ENCODE results near the gene APOL4.
"Not testable (repeated sequence)": the region's sequence is repeated elsewhere in the genome, so short reads cannot be mapped to it uniquely, and the experiment has no call there.

The APOL4 gene

DNA sequence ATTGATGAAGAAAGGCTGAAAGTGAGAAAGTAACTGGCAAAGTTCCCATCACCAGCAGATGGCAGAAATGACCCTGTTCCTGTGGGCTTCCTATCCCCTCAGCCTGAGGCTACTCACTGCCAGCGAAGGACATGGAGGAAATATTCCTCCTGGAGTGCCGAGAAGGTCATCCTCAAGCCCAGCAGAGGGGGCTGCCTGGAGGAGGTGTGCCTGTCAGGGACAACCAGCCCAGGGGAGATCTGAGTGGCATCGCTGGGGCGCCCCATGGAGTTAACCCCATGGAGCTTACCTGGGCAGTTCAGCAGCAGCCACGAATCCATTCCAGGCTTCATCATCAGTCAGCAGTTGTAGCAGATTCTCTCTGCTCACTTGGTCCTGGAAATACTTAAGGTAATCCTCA, 29.4 kb upstream of the APOL4 start:
- DNase-seq: not testable (repeated sequence)

DNA sequence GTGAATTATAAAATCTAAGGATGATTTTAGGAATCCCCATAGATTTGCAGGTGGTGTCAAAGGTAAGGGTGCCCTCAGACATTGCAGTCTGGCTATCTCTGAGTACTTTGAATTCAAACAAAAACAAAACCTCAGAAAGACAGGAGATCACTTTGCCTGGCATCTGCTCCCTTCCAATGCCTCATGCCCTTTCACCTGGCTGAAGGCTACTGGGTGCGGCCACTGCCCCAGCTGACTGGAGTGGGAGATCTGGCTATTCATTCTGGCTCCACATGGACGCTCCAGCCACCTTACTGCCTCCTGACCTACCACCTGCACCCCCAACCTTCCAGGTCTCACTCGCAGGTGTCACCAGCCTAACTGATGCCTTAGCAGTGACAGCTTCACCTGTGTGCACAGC, 28.0 kb upstream of the APOL4 start:
- not testable (repeated sequence) for DNase-seq

DNA sequence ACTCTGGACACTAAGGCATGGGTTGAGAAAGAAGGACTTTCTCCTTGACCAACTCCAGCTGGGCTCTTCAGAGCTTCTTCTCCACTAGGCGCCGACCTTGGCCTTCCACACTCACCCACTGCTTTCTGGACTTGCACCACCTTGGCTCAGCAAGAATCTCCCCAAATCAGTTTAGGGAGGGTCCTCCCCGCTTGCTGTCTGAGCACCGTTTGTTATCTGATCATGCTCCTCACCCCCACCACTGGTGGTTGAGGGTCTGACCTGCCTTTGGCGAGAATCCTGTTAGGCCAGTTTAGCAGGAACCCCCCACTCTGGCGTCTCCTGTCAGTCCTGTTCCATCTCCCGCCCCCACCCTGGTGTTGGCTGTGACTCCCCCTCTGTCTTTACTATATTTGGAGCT, 27.3 kb upstream of the APOL4 start:
- no peak for DNase-seq

DNA sequence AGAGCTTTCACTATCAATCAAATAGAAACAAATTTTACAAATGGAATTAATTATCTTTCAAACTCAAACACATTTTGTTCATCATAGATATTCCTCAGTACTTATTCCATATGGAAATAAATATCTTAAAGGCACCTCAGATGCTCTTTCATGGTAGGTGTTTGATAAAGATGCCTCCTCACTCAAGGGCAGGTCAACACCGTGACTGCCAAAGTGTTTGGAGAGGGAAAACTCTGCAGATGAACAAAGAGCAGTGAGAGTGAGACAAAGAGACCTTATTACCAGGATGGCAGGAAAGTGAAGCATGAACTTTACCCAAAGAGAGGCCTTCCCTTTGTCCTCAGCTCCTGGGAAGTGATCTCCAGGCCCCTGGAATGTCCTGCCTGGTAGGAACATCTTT, 26.8 kb upstream of the APOL4 start:
- not testable (repeated sequence) for DNase-seq

DNA sequence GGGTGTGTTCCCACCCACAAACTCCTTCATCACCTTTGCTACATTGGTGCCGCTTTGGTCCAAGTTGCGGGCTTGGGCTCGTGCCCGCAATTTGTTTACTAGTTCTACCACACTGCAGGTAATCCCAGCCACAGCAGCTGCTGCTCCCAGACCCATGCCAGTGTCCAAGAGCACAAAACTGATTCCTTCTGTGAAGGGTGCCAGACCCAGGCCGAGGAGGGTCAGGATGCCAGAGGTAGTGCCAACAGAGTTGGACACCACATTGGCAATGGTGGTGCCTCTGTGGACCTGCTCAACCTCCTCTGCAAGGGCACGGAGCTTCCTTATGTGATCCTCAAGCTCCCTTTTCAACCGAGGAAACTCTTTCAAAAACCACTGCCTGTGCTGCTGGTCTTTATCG, 26.2 kb upstream of the APOL4 start:
- no peak for DNase-seq

DNA sequence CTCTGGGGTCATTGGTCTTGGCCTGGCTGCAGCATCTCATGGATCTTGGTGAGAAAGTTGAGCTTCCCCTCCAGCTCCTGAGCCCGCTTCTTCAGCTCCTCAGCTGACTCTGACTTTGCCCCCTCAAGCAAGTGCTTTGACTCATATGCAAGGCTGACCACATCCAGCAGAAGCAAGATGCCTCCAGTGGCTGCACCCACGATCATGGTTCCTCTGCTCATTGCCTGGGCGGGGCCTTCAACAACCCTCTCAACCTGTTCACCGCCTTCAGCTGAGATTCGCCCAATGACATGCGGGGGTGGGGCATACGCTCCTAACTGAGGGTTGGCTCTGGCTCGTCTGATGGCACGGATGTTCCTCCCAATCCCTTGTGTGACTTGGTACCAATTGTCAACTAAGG, 25.8 kb upstream of the APOL4 start:
- no peak for DNase-seq

DNA sequence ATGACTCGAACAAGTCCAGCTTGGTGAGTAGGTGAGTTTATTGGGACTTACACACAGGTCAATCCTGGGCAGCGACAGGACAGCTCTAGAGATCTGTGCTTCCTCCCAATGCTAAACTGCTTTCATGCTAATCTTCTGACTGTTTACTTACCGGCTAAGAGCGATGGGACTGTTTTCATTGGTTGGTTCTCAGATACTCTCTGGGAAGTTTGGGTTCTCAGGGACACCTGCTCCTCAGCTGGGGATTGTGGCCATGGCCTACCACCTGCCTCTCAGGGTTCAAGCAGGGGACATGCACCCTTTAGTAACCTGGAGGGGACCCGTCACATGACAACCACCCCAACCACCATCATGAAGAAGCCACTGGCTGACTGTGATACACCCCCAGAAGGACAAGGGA, 24.6 kb upstream of the APOL4 start:
- no peak for DNase-seq

DNA sequence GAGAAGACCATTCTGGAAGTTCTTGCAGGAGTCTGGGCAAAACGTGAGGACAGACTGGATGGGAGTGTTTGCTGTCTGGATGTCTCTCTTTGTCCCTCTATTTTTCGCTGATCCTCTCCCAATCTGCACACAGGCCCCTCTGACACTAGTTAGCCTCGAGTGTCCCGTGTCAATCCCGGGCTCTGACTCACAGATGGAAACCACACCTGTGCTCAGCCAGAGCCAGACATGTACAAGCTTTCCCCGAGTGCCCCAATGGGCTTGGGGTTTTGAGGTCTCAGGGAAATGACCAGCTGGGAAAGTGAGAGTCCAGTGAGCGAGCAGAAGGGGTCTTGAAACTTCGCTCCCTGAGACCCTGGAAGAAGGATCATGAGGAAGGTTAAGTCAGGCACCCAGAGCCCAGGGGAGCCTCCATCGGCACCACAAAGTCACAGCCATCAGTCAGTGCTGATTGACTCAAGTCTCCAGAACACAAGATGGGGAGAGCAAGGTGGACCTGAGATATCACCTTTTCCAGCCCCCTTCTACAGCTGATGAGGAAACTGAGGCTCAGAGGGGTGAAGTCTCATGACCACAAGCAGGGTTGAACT, 23.8 kb upstream of the APOL4 start:
- no peak for DNase-seq

DNA sequence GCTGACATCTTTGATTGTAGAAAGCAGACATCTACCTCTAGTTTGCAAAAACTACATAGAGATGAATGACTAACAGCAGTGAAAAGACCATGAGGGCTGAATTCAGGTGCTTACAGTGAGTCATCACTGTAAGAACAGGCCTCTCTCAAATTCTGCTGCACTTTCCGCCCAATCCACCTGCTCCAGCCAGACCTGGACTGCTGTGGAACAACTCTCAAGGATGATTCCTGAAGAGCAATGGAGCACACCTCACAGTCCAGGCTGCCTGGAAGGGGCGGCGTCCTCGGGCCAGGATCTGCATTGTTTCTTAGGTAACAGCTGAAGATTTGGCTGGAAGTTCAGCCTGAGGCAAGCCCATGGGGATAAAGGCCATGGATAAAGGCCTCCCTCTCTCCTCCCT, 22.6 kb upstream of the APOL4 start:
- DNase-seq: no peak

DNA sequence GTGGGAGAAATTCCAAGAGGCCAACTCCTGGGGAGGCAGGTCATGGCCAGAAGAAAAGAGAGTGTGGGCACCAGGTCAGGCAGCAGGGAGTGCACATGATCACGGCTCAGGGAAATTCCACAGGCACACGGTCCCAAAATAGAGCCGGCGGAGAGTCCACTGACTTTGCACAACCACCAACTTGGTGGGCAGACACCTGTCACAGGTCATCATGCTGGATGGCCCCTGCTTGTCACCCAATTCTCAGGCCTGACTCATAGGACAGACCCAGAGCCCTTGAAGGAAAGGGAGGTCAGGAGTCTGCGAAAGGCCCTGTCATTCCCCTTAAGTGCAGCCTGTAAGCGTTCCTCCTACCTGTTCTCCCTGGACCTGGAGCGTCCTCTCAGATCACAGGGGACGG, 21.9 kb upstream of the APOL4 start:
- DNase-seq: no peak

DNA sequence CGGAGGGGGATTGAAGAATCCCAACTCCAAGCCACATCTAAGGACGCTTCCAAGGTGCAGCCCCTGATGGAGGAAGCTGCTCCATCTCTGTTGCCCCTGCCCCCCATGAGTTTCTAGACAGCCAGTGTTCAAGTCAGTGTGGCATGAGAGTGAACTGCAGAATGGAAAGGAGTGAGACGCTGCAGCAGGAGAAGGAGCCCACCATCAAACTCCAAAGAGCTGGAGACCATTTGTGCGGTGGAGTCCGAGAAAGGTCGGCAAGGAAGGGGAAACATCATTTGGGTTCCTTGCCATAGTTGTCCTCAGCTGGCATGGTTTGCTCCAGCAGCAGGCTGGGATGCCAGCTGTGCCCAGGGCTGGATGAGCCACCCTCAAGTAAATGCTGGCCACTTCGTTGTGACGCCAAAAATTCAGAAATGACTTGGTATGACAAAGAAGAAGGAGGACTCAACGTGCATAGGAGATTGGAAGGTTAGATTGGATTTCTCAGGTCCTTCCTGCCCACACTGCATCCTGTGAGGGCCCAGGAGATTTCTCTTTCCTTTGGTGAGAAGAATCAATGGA, 21.4 kb upstream of the APOL4 start:
- no peak for DNase-seq

DNA sequence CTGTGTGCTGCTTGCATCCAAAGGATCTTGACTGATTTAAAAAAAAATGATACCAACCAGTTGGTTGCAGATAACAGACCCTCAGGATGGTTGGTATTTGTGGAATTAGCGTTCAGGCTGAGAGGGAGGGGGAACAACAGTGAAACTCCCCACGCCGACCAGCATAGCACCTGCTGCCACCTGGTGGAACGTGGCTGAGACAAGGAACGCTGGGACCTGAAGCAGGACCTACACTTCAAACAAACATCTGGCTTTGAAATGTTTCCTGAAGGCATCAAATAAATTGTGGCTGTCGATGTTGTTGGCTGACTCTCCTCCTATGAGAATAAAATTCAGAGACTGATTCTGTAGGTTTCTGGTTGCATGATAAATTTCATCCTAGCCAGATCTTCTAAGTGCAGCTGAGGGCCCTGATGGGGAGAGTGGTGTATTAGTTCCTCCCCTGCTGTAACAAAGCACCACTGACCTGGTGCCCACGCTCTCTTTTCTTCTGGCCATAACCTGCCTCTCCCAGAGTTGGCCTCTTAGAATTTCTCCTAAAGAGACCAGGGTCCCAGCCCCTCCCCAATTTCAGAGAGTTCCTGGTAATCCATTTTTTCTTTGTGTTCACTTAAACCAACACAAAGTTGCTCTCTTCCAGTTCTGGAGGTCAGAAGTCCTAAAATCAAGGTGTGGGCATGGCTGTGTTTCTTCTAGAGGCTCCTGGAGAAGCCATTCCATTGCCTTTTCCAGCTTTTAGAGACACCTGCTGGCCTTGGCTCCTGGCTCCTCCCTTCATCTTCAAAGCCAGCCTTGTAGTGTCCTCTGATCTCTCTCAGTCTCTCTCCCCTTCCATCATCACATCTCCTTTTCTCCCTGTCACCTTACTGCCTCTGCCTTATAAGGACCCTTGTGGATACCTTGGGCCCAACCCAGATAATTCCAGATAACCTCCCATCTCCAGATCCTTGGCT, 20.5 kb upstream of the APOL4 start:
- DNase-seq: peak; percentile 50

DNA sequence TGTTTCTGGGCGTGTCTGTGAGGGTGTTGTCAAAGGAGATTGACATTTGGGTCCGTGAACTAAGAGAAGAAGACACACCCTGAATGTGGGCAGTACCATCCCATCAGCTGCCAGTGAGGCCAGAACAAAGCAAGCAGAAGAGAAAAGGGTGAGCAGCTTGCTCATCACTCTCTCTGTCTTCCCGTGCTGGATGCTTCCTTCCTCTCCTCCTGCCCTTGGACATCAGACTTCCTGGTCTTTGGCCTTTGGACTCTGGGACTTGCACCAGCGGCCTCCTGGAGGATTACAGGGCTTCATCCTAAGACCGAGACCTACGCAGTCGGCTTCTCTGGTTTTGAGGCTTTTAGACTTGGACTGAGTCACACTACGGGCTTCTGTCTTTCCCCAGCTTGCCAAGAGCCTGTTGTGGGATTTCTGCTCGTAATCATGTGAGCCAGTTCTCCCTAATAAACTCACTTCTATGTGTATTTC, 18.9 kb upstream of the APOL4 start:
- no peak for DNase-seq

DNA sequence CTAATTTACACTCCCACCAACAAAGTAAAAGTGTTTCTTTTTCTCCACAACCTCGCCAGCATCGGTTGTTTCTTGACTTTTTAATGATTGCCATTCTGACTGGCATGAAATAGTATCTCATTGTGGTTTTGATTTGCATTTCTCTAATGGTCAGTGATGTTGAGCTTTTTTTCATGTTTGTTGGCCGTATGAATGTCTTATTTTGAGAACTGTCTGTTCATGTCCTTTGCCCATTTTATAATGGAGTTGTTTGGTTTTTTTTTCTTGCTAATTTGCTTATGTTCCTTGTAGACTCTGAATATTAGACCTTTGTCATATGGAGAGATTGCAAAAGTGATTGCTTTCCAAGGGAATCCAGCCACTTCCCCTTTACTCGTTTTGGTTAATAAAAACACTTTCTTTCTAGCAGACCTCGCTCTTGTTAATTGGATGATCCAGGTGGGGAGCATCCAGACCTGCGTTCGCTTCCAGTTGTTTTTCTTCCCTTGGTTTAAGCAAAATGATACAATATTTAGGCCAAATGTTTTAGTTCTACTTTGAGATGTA, 17.1 kb upstream of the APOL4 start:
- DNase-seq: no peak

DNA sequence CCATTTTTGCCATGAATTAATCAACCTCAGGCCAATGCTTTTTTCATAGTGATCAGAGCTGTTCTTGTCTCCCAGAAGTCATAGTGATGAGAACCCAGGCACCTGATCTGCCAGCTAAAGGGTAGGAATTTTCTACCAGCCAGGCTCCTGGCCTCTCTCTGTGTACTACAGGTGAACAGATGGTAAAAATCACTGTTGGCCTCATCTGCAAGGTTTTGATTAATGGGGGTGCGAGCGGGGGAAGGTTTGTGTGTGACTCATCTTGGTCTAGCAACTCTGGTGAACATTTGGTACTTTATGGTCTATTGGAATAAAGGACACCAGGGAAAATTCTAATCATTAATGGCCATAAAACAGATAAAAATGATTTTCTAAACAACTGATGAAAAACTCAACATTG, 14.4 kb upstream of the APOL4 start:
- DNase-seq: peak; percentile 88

DNA sequence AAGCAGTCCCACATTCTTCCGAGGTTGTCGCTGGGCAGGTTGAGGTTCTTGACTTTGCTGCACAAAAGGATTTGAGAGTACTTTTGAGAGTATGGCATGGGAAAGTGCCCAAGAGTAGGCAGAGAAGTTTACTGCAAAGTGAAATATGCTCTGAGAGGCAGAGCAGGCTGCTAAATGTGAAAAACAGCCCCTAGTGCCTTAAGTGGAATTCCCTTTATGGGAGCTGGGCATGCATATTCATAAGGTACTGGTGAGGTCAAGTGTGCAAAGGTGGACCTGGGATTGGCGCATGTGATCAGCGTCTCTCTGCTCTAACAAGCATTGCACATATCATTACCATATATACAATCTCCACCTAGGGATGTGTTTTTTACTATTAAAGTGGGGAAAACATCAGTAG, 12.0 kb upstream of the APOL4 start:
- DNase-seq: no peak

DNA sequence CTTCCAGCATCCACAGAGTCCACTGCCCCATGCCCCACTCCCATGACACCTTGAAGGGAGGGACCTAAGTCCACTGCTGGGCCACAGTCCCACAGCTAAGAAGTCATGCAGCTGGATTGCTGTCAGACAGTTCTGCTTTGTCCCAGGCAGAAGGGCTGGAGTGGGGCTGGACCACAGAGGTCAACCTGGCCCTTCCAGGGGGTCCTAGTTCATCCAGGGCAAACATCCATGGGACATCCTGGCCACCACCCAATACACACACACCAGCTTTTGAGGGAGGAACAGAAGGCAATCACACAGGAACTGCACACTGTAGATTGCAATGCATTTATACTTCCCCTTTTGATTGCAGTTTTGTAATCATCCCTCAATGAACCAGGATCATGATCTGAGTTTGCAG, 11.3 kb upstream of the APOL4 start:
- no peak for DNase-seq

DNA sequence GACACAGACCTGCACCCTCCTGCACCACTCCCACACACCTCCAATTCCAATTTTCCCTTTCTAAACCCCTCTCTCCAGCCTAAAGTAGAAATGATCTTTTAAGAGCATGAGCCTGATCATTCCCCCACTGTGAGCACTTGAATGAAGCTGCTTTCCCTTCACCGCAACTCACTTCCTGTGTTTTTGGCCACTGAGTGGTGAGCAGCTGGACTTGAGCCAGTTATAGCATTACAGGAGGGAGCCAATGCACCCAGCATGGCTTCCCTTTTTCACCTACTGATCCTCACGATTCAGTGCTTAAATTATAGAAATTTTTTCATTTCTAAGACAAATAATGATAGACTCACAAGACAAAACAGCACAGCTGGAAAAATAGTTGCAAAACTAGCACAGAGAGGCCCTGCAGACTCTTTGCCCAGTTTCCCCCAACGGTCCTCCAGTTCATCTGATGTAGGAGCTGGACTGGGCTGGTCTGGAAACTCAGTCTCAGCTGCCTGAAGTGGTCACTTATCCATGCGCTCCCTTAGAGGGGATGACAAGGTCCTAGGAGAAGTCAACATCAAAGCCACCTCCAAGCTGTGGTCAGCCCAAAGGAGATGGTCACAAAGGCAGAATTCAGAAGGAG, 9.7 kb upstream of the APOL4 start:
- DNase-seq: no peak

DNA sequence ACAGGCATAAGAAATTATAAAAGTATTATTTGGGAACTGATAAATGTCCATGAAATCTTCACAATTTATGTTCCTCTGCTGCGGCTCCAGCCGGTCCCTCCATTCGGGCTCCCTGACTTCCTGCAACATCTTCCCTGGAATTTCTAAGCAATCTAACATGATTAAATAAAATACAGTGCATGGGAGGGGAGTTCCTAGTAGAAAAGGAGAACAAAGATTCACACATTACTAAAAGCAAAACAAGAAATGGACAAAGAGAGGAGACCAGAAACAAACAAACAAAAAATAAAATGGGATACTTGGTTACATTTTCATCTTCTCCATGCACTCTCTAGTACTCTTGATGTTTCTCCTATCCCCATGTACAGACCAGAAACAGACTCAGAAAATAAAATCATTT, 8.6 kb upstream of the APOL4 start:
- no peak for DNase-seq

DNA sequence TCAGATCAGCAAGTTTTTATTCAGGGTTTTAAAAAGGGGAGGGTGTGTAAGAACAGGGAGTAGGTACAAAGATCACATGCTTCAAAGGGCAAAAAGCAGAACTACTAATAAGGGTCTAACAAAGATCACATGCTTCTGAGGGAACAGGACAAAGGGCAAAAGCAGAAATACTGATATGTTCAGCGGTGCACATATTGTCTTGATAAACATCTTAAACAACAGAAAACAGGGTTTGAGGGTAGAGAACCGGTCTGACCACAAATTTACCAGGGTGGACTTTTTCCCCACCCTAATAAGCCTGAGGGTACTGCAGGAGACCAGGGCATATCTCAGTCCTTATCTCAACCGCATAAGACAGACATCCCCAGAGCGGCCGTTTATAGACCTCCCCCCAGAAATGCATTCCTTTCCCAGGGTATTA, 7.9 kb upstream of the APOL4 start:
- not testable (repeated sequence) for DNase-seq

DNA sequence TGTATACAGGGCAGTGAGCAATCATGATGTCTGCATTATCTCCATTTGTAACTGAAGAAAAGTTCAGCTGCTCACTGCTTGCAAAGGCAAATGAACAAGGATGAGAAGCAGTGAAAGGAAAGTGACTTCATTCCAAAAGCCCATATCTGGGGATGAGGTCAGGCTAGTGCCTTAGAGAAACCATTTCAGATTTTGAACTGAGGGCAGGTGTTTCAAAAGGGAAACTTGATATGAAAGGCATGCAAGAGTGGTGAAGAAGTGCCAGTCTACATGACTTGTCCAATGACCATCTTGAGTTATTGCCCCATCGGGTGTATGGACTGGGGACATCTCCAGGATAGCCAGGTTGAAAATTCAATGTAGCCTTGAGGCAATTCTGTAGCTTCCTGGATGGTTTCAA, 7.3 kb upstream of the APOL4 start:
- no peak for DNase-seq

DNA sequence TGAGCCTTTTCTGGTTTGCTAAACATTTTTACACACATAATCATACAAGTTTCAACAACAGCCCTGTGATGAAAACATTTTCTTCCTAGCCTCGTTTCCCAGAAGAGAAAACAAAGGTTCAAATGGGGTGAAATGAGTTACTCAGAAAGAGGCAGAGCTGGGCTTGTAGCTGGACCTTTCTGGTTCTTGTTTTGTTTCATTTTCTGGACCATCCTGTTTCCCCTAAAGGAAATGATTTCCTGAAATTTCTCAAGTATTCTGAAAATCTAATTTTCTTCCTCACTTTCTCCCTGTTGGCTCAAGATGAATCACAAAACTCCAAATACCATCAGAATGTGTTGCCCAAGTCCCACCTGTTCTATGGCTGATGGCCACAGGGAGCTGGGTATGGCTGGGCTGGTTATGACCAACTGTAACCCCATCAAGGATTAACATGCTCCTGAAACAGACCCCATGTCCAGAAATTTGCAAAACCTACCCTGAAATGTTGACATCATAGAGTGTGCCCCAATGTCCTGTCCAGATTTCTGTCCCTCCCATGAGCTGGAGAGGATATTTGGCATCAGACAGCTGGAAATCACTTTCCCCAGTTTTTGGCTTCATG, 6.7 kb upstream of the APOL4 start:
- no peak for DNase-seq

DNA sequence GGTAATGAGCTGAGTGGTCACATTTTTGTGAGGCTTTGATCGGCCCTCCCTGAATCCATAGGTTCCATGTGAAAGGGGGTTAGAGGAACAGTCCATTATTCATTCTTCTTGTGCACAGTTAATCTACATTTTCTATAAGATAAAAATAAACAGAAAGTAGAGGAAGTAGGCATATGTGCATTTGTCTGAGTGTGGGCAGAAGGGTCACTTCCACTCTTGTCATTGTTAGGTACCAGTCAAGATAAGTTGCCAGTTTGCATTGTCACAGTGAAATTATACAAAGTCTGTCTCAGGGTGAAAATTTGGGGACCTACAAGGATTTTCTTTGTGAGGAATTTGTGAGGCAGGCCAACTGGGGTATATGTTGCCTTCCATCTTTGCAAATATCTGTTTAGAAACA, 4.6 kb upstream of the APOL4 start:
- DNase-seq: no peak

Measured in NCI-H2171 treated with DMSO at 0.1 percent for 48 hours (cell line).